ENCODE results near the gene COP1.
"Not testable (repeated sequence)": the region's sequence is repeated elsewhere in the genome, so short reads cannot be mapped to it uniquely, and the experiment has no call there.

COP1 gene

DNA sequence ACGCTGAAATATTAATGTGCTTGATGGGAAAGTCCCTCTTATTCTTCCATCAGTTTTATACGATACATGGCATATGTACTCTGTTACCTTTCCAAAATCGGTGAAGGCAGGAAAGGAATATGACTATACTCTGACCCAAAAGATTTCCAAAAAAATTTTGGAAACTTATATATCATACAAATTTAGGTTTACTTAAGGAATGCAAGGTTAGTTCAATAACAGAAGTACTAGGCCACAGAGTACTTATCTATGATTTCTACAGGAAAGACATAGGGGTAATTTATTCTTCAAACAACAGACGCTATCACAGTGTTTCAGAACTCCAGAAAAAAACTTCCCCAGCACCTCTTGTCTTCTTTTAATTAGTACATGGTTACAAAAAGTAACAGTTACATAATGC lies 84.8 kb downstream of the COP1 start:
- no peak for DNase-seq (ENCODE audit: low read depth)

DNA sequence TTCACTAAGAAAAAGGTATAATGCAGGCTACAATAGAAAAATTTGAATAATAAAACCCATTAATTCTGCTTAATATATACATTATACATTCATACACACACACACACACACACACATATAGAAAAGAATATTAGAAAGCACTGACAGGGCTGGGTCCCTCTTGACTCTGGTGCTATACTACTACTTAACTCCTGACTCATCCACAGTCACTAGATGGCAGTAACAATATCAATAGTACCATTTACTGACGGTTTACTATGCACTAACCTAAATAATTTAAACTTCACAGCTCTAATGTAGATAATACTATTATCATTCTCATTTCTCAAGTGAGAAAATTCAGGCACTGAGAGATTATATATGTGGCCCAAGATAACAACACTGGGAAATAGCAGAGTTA lies 87.5 kb downstream of the COP1 start:
- no peak for DNase-seq (ENCODE audit: low read depth)

DNA sequence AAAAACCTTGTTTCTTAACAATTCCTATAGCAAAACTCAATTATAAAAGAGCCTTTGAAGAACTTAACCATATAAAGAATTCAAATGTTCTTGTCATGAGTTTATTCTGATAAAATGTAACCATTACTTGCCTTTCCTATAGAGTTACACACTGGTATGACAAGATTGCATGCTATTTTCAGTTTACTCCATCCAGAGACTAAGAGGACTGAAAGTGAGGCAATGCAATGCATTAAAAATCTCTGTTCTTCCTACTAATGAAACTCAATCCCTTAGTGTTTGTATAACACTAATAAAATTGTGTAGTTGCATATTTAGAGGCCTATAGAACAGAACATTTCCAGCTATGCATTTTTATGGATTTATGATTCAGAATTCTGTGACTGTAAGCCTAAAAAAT lies 88.1 kb downstream of the COP1 start:
- DNase-seq (ENCODE audit: low read depth): no peak

DNA sequence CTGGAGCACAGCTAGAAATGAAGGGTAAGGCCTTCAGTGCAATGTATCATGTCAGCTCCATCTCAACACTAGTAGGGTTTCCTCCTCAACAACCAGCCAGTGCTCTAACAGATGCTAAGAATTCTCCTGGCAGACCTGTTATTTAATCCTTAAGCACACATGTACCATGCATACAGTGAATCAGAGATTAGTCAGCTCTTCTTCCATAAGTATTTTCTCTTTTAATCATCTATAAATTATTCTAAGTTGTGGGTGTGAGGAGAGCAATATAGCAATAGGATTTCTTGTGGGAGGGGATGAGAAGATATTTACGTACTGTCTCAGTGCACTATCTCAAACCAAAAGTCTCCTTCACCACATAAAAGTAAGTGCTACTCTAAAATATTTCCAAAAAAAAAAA lies 95.3 kb downstream of the COP1 start:
- no peak for DNase-seq (ENCODE audit: low read depth)

DNA sequence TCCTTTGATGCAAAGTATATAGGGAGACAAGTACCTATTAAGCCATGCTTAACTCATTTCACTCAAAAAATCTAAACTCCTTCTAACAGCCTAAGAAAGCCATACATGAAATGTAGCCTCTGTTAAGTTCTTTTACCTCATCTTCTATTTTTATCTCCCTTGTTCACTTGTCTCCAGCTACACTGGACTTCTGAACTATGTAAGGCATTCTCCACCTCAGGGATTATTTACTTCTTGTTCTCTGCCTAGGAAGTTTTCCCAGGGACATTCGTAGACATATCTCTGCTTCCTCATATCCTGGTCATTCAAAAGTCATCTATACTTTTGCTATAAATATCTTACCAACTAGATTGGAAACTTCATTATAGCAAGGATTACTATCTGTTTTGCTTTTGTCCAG lies 96.9 kb downstream of the COP1 start:
- DNase-seq (ENCODE audit: low read depth): no peak

DNA sequence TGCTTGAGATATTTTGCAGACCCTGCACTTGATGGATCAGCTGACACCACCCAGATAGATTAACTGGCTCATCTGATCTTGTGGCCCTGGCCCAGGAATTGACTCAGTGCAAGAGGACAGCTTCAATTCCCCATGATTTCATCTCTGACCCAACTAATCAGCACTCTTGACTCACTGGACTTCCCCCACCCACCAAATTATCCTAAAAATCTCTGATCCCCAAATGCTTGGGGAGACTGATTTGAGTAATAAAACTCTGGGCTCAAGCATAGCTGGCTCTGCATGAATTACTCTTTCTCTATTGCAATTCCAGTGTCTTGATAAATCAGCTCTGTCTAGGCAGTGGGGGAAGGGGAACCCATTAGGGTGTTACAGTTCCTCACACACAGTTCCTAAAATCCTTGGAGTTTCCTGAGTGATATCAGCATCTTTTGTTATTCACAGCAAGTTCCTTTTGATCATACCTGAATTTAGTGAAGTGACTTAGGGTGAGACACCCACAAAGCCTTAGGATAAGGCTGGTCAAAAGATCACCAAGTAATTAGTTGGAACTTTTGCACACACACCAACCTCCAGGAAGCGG lies 104.2 kb downstream of the COP1 start:
- no peak for DNase-seq (ENCODE audit: low read depth)

DNA sequence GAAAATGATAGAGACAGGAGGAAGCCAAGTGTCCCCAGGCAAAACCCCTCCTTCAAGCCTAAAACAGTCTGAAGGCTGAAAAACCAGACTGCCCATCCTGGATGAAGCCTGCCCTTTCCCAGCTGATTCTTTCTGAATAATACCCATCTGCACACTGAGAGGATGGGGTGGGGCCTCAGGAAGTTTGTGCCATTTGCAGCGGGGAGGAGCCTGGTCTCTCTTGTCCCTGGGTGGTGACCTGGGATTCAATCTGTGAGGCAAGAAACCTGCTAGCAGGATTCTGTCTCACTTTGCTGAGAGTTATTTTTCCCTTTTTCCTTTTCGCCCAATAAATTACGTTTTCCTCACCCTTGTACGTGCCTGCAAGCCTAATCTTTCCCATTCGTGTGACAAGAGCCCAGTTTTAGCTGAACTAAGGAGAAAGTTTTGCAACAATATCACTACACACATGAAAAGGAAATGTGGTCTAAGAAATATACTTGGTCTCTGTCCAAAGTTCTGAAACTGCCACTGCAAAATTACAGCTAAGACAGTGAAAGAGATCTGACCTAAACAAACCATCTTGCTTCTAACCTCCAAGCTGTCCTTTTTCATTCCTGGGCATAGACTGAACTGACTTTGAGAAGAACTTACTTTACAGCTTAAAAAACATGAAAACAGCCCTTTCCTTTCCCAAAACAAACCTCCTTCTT lies 105.0 kb downstream of the COP1 start:
- no peak for DNase-seq (ENCODE audit: low read depth)

DNA sequence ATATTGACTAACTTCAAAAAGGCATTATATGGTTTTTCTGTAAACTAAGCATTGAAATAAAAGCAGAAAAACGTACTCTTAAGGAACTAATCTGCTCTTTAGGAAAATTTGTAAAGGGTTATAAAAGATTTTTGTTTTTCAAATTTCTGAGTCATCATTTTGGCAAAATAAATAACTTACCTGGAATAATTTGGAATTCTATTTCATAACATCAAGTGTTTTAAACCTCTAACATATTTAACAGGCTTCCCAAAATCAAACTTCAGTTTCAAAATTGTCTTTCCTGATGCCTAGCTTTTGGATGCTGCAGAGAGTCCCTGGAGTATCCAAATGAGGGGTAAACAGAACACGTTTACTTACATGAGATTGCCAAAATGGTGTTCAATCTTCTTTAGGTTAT lies 108.5 kb downstream of the COP1 start:
- DNase-seq (ENCODE audit: low read depth): no peak

DNA sequence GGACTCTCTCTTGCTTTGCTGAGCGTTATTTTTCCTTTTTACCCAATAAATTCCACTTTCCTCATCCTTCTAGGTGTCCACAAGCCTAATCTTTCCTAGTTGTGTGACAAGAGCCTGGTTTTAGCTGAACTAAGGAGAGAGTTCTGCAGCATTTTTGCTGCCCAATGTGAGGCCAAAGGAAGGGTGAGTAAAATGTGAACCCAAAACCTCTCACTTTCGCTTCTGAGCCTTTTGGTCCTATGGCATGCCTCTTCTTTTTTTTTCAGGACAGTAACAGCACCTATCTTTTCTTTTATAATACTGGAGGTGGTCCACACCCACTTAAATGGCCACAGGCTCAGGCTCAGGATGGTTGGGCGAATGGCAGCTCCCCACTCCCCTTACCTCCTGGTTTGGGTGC lies 111.1 kb downstream of the COP1 start:
- DNase-seq (ENCODE audit: low read depth): no peak

DNA sequence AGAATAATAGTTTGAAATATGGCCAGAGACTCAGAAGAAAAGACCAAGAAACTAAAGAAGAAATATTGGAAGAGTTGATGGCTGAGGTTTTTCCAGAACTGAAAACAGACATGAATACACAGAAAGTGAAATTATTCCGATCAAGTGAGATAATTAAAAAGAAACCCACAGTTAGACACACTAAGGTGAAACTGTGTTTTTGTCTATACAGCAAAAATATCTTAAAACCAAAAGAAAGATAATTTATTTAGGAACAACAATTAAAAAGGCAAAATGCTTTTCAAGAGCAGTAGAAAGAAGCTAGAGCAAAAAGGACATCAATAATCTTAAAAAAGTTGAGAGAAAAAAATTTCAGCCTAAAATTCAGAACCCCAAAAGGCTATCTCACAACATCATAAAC lies 116.3 kb downstream of the COP1 start:
- no peak for DNase-seq (ENCODE audit: low read depth)

DNA sequence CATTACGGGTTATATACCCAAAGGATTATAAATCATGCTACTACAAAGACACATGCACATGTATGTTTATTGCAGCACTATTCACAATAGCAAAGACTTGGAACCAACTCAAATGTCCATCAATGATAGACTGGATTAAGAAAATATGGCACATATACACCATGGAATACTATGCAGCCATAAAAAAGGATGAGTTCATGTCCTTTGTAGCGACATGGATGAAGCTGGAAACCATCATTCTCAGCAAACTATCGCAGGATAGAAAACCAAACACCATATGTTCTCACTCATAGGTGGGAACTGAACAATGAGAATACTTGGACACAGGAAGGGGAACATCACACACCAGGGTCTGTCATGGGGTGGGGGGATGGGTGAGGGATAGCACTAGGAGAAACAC lies 119.3 kb downstream of the COP1 start:
- not testable (repeated sequence) for DNase-seq (ENCODE audit: low read depth)

DNA sequence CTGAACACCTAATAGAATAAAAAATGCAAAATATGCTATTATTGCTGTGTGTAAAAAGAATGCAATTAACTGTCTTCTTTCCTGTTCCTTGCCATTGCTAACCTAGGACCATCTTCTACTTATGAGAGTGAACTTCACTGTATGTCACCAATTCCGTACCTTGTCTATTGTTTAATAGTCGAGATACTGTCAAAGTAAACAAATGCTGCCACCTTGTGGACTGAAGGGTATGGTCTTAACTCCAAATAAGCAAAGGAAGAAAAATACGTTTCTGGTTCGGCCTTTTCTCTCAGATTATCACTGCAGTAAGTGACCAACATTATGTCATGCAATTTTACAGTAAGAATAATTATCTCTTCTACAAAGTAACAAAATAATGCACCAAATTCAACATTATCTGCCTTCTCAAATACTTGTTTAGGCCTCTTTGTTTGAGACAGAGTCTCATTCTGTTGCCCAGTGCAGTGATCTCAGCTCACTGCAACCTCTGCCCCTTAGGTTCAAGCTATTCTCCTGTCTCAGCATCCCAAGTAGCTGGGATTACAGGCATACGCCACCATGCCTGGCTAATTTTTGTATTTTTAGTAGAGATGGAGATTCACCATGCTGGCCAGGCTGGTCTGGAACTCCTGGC lies 133.4 kb downstream of the COP1 start:
- no peak for DNase-seq (ENCODE audit: low read depth)

DNA sequence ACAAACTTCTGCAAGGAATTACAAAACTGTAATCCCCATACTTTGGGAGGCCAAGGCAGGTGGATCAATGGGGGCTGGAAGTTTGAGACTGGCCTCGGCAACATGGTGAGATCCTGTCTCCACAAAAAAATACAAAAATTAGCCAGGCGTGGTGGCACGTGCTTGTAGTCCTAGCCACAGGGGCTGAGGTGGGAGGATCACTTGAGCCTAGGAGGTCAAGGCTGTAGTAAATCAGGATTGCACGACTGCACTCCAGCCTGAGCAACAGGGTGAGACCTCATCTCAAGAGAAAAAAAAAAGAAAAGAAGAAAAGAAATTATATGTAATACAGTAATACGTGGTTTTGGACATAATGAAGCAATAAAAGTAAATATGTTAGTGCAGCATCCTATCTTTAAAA lies 138.2 kb downstream of the COP1 start:
- DNase-seq (ENCODE audit: low read depth): no peak

DNA sequence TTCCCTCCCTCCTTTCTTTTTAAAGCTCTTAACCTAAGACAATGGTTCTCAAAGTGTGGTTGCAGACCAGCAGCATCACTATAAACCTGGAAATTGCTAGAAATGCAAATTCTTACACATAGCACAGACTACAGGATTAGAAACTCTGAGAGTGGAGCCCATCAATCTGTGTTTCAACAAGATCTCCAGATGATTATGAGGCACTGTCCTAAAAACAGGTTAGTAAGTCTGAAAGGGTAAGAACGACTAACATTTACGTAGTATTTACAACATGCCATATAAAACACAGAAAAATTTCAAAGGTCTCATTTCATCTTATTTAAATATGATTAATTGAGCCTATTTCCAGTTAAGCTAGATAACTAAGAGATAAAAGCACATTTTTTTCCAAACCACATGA lies 138.8 kb downstream of the COP1 start:
- no peak for DNase-seq (ENCODE audit: low read depth)

DNA sequence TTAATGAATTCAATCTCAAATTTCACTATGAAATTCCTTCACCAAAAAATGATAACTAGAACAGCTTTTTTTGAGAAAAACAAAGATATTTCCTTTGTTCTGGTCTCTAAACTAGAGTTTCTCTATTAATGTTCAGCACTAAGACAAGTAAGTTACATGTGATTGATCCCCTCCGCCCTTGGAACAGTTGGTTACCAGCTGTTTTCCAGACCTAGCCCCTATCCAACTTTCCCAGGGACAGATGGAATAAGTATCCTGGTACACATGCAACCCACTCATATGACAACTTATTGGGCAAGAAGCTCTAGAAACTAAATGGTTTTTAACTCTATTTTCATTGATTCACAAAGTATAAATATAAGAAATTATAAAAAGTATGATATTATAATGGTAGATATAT lies 140.4 kb downstream of the COP1 start:
- no peak for DNase-seq (ENCODE audit: low read depth)

DNA sequence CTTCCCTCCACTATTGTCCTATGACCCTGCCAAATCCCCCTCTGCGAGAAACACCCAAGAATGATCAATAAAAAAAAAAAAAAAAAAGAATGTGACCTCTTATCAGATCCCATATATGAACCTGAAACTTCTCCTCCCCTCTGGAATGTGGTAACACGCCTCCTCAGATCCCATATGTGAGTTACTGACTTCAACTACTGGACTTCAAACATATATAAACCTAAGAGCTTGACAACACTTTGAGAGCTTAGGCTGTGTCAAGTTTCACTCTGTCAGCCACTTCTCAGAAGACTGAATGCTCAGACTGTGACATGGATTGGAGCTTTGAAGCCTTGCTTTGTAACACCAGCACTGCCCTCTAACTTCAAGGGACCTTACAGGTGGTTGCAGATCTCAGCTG lies 148.4 kb downstream of the COP1 start:
- DNase-seq (ENCODE audit: low read depth): no peak

DNA sequence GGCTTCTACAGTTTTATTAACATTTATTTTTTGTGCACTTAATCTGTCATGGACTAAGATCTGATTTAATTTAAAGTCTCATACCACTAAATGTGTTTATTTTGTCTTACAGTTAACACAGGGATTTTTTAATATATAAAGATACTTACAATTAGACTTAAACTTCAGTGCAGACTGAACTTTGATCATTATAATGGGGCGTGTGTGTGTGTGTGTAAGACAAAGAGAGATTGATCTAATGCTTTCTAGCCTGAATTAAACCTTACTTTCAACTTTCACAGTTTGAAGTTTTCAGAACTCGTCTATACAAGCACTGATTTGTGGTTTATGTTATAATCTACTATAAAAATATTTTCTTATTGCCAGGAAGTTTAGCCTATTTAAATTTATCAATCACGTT lies 150.8 kb downstream of the COP1 start:
- DNase-seq (ENCODE audit: low read depth): no peak

DNA sequence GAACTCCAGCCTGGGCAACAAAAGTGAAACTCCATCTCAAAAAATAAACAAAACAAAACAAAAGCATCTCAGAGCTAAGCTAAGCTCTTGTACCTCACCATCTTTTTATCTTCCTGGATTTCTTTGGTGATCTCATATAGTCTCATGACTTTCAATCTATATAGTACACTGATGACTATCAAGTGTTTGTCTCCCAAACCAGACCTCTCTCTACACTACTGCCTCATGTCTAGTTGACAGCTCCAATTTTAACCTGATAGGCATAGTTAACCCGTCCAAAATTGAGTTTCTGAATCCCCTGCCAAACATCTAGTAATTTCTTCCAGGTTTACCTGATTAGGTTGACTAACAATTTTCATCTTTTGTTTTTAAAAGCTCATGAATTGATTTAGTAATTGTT lies 151.7 kb downstream of the COP1 start:
- no peak for DNase-seq (ENCODE audit: low read depth)

DNA sequence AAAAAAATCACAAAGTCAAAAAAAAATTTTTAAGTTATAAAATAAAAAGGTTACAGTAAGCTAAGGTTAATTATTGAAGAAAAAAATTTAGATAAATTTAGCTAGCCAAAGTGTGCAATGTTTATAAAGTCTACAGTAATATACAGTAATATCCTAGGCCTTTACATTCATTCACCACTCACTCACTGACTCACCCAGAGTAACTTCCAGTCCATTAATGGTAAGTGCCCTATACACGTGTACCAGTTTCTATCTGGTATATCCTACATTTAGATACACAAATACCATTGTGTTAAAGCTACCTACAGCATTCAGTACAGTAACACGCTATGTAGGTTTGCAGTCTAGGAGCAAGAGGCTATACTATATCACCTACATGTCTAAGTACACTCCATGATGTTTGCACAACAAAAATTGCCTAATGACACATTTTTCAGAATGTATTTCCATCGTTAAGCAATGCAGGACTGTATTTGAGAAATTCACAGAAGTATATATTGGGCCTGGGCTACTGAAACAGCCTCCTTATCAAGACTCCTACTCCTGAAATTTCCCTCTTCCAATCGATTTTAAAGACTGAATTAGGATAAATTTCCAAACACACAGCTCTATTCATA lies 155.1 kb downstream of the COP1 start:
- DNase-seq (ENCODE audit: low read depth): no peak

DNA sequence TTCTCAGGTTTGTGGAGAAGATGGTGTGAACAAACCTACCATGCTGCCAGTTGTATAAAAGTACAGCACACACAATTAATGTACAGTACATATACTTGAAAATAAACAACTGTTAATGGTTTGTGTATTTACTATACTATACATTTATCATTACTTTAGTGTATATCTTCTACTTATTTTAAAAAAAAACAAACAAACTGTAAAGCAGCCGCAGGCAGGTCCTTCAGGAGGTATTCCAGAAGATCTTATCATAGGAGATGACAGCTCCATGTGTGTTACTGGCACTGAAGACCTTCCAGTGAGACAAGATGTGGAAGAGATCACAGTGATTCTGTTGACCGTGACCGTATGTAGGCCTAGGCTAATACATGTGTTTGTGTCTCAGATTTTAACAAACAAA lies 155.7 kb downstream of the COP1 start:
- no peak for DNase-seq (ENCODE audit: low read depth)

DNA sequence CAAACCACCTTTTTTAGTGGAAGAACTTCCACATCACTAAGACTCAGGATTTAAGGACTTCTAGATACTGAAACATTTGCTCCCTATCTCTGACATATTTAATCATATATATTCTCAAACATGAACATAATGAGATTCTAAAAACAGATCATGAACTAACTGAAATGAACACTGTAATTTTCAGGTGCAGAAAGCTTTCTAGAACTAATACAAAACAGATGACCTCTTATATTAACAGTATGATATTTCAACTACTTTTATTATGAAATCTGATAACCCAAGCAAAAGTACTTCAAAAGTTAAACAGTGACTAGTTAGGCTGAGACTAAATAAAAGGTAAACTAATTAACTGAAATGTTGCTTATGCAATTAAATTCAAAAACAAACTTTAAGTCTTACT lies 157.5 kb downstream of the COP1 start:
- no peak for DNase-seq (ENCODE audit: low read depth)

DNA sequence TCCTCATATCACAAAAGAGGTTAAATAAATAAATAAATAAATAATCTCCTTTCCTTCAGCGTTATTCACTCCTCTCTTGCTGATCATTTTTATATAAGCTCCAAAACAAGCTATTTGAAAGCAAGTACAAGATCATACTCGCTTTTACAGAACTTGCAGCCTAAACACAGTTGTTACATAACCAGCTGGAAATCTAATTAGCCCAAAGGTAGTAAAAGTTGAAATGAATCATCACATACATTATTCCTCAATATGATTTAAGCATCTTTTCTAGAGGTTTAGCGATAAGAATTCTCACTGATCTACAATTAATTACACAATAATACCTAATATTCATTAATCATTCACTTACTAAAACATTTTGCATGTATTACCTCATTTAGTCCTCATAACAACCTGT lies 160.2 kb downstream of the COP1 start:
- no peak for DNase-seq (ENCODE audit: low read depth)

DNA sequence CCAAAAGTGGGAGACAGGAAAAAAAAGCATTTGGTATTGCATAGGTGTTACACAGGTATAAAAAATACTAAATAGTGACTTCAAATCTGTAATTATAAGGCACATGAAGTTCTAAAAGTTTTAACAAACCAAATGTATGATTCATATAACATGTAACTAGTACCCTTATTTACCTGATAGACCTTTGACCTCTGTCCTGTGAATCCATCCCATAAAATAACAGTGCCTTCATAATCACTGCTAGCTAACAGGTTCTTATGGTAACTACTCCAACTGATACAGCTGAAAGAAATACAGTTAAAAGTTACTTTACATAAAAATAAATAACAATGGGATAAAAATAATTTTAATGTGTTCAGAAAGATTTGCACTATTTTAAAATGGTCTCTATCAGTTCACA lies 163.5 kb downstream of the COP1 start:
- no peak for DNase-seq (ENCODE audit: low read depth)

DNA sequence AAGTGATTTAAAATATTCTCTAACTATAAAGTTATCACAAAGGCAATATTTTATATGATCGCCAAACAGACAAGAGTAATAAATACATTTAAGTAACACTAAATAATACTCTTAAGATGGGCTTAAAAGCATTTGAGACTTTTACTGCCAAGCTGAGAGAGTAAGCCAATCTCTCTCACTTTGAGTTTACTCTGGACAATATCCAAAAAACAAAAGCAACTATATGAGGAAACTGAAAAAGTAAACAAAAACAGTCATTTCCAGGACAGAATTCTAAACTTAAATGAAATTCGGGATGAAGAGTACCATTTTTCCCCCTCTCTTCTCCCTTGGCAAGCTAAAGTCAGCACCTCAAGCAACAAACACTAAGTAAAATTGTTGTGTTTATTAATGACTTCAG lies 173.2 kb downstream of the COP1 start:
- DNase-seq (ENCODE audit: low read depth): no peak

All from stimulated activated CD8-positive, alpha-beta memory T cell treated with anti-CD3 and anti-CD28 coated beads, Interleukin-15, amount 100 ng/mL, for 24 hours (primary cell).